Brain microvascular endothelial cell (primary cell): Measurements from ENCODE around the gene CBFA2T3.

Source experiments
- DNase-seq: peaks from one replicate; pipeline ENCODE4 v3.0.0-alpha.2; 2020
- H3K27ac ChIP-seq: fragments of 250-450 bp; sonication (Bioruptor Pico); 2 replicates; pipeline ENCODE4 v1.5.1; 2020; ENCODE audit warnings: mild to moderate bottlenecking, moderate library complexity
- H3K27me3 ChIP-seq: fragments of 250-450 bp; sonication (Bioruptor Pico); replicated peaks from 2 replicates; pipeline ENCODE4 v1.5.1; 2020; ENCODE audit warnings: mild to moderate bottlenecking
- H3K36me3 ChIP-seq: fragments of 250-450 bp; sonication (Bioruptor Pico); replicated peaks from 2 replicates; pipeline ENCODE4 v1.5.1; 2020; ENCODE audit warnings: mild to moderate bottlenecking
- H3K4me3 ChIP-seq: 2 replicates; pipeline ENCODE4 v1.5.1; 2011; ENCODE audit warnings: low read depth, mild to moderate bottlenecking, control low read depth, low read length, moderate library complexity
- in situ Hi-C: cut with HindIII; loops from 2 replicates; pipeline ENCODE4 v1.10.0; 2017; ENCODE audit warnings: low sequenced_read_pairs, low pct_ligation_motif_present
- TF ChIP-seq, protein P1 (sequence below): IDR thresholded peaks from 2 replicates; pipeline ENCODE4 v1.5.1; 2011; ENCODE audit warnings: low read depth, mild to moderate bottlenecking, moderate library complexity, low read length, control low read depth, inconsistent platforms; ENCODE audit errors: missing control alignments

Gene CBFA2T3

DNA sequence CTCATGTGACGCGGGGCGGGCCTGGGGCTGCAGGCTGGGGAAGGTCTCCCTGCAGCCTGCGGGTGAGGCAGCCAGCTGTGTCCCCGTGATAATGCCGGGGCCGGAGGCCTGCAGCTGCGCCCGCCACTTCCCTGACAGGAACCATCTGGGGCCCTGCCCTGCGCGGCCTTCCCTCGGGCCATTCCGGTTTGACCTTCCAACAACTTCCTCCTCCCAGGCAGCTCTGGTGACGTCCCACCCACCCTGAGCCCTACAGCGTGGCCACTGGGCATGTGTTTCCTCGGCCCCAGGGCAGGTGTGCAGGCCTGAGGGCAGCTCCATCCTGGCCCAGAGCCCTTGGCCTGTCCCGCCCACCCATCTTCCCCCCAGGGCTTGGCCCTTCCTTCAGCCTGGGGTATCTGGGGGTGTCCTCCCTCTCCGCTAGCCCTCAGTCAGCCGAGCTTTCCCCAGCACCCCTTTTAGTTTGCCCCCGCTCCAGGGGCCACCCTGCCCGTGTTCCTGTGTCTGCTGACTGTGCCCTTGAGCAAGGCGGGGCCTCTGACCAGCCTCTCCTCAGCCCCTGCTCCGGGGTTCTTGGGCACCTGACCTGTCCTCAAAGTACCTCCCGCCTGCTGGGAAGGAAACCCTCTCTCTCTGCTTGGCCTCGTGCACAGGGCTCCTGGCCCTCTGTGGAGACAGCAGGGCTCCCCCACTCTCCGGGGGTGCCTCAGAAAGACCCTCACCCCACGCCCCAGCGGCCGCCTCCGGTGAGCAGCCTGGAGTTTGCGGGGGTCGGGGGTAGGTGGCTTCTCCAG, at the start of gene CBFA2T3:
Gene CBFA2T3 (minus strand): TSS at position 190 of the 794 bp plus-strand sequence. CDS start 400 bp downstream, outside the sequence.
- H3K36me3 ChIP-seq = no peaks in the 10 kb centered on the region
- H3K4me3 ChIP-seq = no peak within 1 kb of the TSS
- TF ChIP-seq, protein P1, sequence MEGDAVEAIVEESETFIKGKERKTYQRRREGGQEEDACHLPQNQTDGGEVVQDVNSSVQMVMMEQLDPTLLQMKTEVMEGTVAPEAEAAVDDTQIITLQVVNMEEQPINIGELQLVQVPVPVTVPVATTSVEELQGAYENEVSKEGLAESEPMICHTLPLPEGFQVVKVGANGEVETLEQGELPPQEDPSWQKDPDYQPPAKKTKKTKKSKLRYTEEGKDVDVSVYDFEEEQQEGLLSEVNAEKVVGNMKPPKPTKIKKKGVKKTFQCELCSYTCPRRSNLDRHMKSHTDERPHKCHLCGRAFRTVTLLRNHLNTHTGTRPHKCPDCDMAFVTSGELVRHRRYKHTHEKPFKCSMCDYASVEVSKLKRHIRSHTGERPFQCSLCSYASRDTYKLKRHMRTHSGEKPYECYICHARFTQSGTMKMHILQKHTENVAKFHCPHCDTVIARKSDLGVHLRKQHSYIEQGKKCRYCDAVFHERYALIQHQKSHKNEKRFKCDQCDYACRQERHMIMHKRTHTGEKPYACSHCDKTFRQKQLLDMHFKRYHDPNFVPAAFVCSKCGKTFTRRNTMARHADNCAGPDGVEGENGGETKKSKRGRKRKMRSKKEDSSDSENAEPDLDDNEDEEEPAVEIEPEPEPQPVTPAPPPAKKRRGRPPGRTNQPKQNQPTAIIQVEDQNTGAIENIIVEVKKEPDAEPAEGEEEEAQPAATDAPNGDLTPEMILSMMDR = no peak
- DNase-seq = no peak
- H3K27me3 ChIP-seq = peaks cover 17% of the 10 kb centered on the region
- in situ Hi-C loops = no loop called here
- no peak within 1 kb of the TSS for H3K27ac ChIP-seq

DNA sequence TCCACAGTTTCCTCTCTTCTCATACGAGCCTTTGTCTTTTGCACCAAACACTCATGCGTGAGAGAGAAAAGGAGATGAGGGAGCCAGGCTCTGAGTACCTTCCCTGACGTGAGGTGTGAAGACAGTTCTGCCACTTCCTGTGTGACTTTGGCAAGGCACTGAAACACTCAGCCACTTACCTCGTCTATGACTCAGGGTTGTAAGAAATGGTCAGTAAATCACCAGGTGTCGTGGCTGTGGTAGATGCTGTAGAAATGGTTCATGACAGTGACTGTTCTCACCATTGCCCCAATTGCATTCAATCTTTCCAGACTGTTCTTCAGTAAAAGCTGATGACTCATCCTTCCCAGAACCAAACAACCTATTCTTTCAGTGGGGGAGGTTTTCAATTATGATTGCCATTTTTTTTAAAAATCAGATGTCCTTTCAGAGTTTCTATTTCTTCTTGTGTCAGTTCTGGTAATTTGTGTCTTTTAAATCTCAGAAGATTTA, 49.2 kb upstream of the CBFA2T3 start:
- Histone ChIP-seq H3K4me3 (no peak overlapping the region), H3K27me3 (no peaks in the 10 kb centered on the region), H3K27ac (no peak overlapping the region), H3K36me3 (no peaks in the 10 kb centered on the region)
- TF ChIP-seq, protein P1 = no peak
- in situ Hi-C loops = no loop called here
- no peak for DNase-seq

DNA sequence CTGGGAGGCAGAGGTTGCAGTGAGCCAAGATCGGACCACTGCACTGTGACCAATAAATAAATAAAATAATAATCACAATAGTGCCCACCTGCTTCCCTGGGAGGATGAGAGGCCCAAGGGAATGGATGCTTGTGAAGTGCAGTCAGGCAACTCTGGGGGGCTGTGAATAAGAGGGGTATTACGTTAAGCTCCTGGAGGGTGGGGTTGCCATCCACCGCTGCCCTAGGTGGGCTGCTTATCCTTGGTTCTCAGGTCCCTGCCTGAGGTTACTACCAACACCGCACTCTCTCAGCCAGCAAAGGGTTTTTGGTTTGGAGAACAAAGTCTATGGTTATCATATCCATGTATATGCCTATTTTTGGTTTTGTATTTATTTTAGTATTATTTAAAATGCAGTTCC, 48.6 kb upstream of the CBFA2T3 start:
- Histone ChIP-seq H3K27me3 (no peaks in the 10 kb centered on the region), H3K36me3 (no peaks in the 10 kb centered on the region), H3K27ac (no peak overlapping the region), H3K4me3 (no peak overlapping the region)
- no peak for DNase-seq
- TF ChIP-seq, protein P1 = no peak
- in situ Hi-C loops = no loop called here

DNA sequence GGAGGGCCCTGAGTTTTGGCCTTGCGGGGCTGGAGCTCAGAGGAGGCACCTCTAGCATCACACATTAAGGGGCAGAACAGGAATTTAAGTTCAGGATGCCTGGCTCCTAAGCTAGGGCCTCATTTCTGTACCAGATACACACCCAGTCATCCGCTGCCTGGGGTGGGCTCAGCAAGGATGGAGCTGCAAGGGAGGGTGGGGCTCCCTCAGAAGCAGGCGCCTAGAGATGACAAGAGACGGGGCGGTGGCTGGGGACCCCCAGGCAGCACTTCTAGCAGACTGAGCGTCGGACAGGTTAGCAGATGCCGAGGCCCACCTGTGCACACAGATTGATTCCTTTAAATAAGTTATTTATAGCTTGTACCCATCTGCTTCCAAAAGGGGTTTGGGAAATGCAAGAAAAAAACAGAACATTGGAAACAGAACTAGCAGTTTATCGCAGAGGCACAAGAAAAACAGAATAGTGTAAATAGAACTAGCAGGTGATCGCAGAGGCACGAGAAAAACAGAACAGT, 47.6 kb upstream of the CBFA2T3 start:
- no peak for DNase-seq
- TF ChIP-seq, protein P1 = no peak
- no peak overlapping the region for H3K27ac ChIP-seq
- H3K4me3 ChIP-seq = no peak overlapping the region
- H3K36me3 ChIP-seq = no peaks in the 10 kb centered on the region
- H3K27me3 ChIP-seq = no peaks in the 10 kb centered on the region
- in situ Hi-C loops = no loop called here

DNA sequence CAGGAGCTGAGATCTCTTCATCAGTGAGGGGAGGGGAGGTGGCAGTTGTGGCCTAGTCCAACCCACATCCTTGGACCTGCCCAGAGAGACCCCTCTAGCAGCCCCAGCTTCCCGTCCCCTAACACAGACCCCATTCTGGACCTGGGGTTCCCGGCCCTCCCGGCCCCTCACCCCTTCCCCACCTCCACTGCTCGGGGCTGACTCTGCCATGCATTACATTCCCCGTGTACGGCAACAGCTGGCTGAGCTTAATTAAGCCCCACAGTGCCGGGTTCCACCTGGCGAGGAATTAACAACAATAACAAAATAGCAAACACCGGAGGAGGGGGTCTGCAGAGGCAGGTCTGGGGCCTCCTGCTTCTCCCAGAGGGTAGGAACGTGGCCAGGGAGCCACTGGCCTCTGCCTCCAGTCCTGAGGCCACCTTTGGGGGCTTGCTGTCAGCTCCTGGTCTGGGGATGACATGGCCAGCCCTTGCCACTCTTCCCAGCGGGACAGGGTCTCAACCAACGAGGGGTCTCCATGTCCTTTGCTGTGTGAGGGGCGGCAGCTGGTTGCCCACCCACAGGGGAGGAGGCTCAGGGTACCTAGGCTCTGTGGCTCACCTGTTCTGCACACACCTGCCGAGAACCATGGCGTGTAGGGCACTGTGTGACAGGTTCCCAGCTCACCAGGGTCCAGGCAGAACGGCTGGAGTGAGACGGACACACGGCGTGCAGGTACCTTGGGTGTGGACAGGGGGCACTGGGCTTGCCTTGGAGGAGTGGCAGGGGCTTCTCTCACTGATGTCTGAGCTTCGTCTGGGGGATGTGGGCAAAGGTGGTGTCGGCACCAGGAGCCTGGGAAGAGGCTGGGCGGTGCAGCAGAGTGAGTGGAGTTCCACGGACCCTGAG, 46.9 kb upstream of the CBFA2T3 start:
- no peaks in the 10 kb centered on the region for H3K36me3 ChIP-seq
- H3K27ac ChIP-seq = no peak overlapping the region
- in situ Hi-C loops = no loop called here
- TF ChIP-seq, protein P1 = no peak
- H3K4me3 ChIP-seq = no peak overlapping the region
- H3K27me3 ChIP-seq = no peaks in the 10 kb centered on the region
- no peak for DNase-seq
